Endothelial cell of umbilical vein (primary cell): ENCODE data around the gene NAP1L4. TPM values are rescaled to one million over a fixed set of nuclear protein-coding genes. Genes with fewer than 3 reads are reported as not detected.

Experiments used
- BruUV-seq: library from RNA; stranded (reverse); fragments of 400-500 nt; replicated peaks from 2 replicates; lab custom pipeline; 2021; lab: Mats Ljungman, UMichigan
- CTCF ChIA-PET: fragments of 300-600, 350-600 bp; sonication (Branson Sonifier 250); formaldehyde crosslinking; loops from one replicate; lab custom pipeline; 2021; ENCODE audit warnings: antibody characterized with exemption, inconsistent platforms; lab: Charles Lee
- POLR2A ChIA-PET: fragments of 300-600, 350-600 bp; sonication (Branson Sonifier 250); formaldehyde crosslinking; loops from one replicate; lab custom pipeline; 2021; ENCODE audit warnings: antibody characterized with exemption, inconsistent platforms; lab: Charles Lee
- DNase-seq: peaks from one replicate; pipeline ENCODE4 v3.0.0-alpha.2; 2011; ENCODE audit warnings: low read depth, low spot score
- FAIRE-seq: peaks from 2 replicates; lab custom pipeline; 2011; peaks lifted over from hg19 to GRCh38; lab: Jason Lieb, UNC
- H2AFZ ChIP-seq: 2 replicates; pipeline ENCODE4 v1.6.0; 2012; ENCODE audit warnings: low read depth, low read length, control low read depth, inconsistent platforms
- H3K27ac ChIP-seq: 2 replicates; pipeline ENCODE4 v1.5.1; 2011; ENCODE audit warnings: low read depth, mild to moderate bottlenecking, control low read depth, low read length, moderate library complexity; ENCODE audit not compliant: insufficient read depth
- H3K27me3 ChIP-seq, 2 experiments: 2 replicates each; pipeline versions ENCODE4 v1.6.0 to v1.6.1; 2011; ENCODE audit warnings: low read length in 2 of 2, mixed read lengths in 1 of 2; ENCODE audit not compliant: control insufficient read depth in 2 of 2, insufficient read depth in 2 of 2
- H3K36me3 ChIP-seq, 2 experiments: 2 replicates in 1 of 2; 3 replicates in 1 of 2; pipeline ENCODE4 v1.5.1; 2011; ENCODE audit warnings: low read length in 2 of 2, mild to moderate bottlenecking in 1 of 2, moderate library complexity in 1 of 2; ENCODE audit not compliant: control insufficient read depth in 2 of 2, insufficient read depth in 2 of 2; ENCODE audit errors: extremely low read depth in 1 of 2
- H3K4me1 ChIP-seq: 3 replicates; pipeline ENCODE4 v1.5.1; 2011; ENCODE audit warnings: mild to moderate bottlenecking, low read length; ENCODE audit not compliant: control insufficient read depth, insufficient read depth; ENCODE audit errors: extremely low read depth
- H3K4me2 ChIP-seq: 2 replicates; pipeline ENCODE4 v1.6.1; 2011; ENCODE audit warnings: low read length, control low read depth, mixed read lengths; ENCODE audit not compliant: insufficient read depth
- H3K4me3 ChIP-seq, 3 experiments: fragments of 200-600 bp in 1 of 3; sonication (generic), shearing (Covaris generic) in 1 of 3; replicated peaks in 1 of 3; 2 replicates each; pipeline ENCODE4 v1.5.1; 2011 to 2016; ENCODE audit warnings: control low read depth in 3 of 3, low read length in 3 of 3, mild to moderate bottlenecking in 2 of 3, inconsistent platforms in 1 of 3, low read depth in 1 of 3, moderate library complexity in 1 of 3; ENCODE audit not compliant: insufficient read depth in 1 of 3
- H3K79me2 ChIP-seq: 2 replicates; pipeline ENCODE4 v1.6.0; 2012; ENCODE audit warnings: low read length, inconsistent platforms; ENCODE audit not compliant: control insufficient read depth, insufficient read depth
- H3K9ac ChIP-seq: replicated peaks from 2 replicates; pipeline ENCODE3; 2011; ENCODE audit warnings: low read length, control low read depth; ENCODE audit not compliant: insufficient read depth; ENCODE audit errors: extremely low read depth
- H3K9me1 ChIP-seq: replicated peaks from 3 replicates; pipeline ENCODE4 v1.6.0; 2011; ENCODE audit warnings: mild to moderate bottlenecking, low read length; ENCODE audit not compliant: control insufficient read depth, insufficient read depth; ENCODE audit errors: extremely low read depth
- H3K9me3 ChIP-seq: replicated peaks from 2 replicates; pipeline ENCODE4 v1.5.1; 2012; ENCODE audit warnings: low read length, inconsistent platforms; ENCODE audit not compliant: control insufficient read depth, insufficient read depth
- H4K20me1 ChIP-seq: replicated peaks from 2 replicates; pipeline ENCODE3; 2011; ENCODE audit warnings: mild to moderate bottlenecking, low read length; ENCODE audit not compliant: control insufficient read depth, insufficient read depth; ENCODE audit errors: extremely low read depth
- EZH2 ChIP-seq: IDR thresholded peaks from 2 replicates; pipeline ENCODE4 v1.6.1; 2012; ENCODE audit warnings: borderline replicate concordance, low read depth, mild to moderate bottlenecking, moderate library complexity, low read length, inconsistent platforms; ENCODE audit not compliant: severe bottlenecking
- FOS ChIP-seq: IDR thresholded peaks from 2 replicates; pipeline ENCODE4 v1.6.1; 2011; ENCODE audit warnings: mild to moderate bottlenecking, low read length, moderate library complexity, borderline replicate concordance; ENCODE audit not compliant: insufficient read depth
- GATA2 ChIP-seq: IDR thresholded peaks from 2 replicates; pipeline ENCODE4 v1.7.0; 2011; ENCODE audit warnings: low read depth, mild to moderate bottlenecking, moderate library complexity, mixed read lengths, low read length; ENCODE audit not compliant: insufficient read length, insufficient read depth
- JUN ChIP-seq: IDR thresholded peaks from 2 replicates; pipeline ENCODE4 v1.6.1; 2011; ENCODE audit warnings: borderline replicate concordance, low read depth; ENCODE audit not compliant: insufficient read length, insufficient read depth
- MYC ChIP-seq: IDR thresholded peaks from one replicate; pipeline ENCODE4 v1.6.1; 2011; ENCODE audit warnings: mild to moderate bottlenecking, low read depth, low read length
- POLR2A ChIP-seq: IDR thresholded peaks from 2 replicates; pipeline ENCODE4 v1.6.1; 2012; ENCODE audit warnings: low read depth, mild to moderate bottlenecking, control low read depth, low read length
- POLR2AphosphoS5 ChIP-seq: IDR thresholded peaks from 2 replicates; pipeline ENCODE4 v1.6.1; 2012; ENCODE audit warnings: low read depth, mild to moderate bottlenecking, control low read depth, low read length, moderate library complexity; ENCODE audit not compliant: insufficient read depth
- dilution Hi-C: fragments of 300-500 bp; cut with MboI; formaldehyde crosslinking; loops from one replicate; pipeline ENCODE4 v1.15.0; 2019; ENCODE audit warnings: low sequenced_read_pairs; ENCODE audit not compliant: extremely low pct_ligation_motif_present
- intact Hi-C: fragments of 100-400 bp; cut with micrococcal nuclease; formaldehyde crosslinking; loops from one replicate; pipeline ENCODE4 v1.10.0; 2022
- polyA plus RNA-seq, 4 experiments: library from polyadenylated mRNA; depleted of rRNA in 3 of 4; stranded (reverse) in 3 of 4; unstranded in 1 of 4; fragments of >200 nt; gene quantifications; 2 replicates each; pipeline versions ENCODE4 v1.2.1 to v1.2.3, GENCODE V29; 2011 to 2012; ENCODE audit warnings: missing spikeins in 1 of 4
- total RNA-seq: library from RNA; stranded (reverse); gene quantifications from 2 replicates; pipeline ENCODE4 v1.2.3, GENCODE V29; 2021
- TF ChIP-seq, protein P1 (sequence below), 2 donors: IDR thresholded peaks; 1 replicate in 1 of 2; 2 replicates in 1 of 2; pipeline ENCODE4 v1.5.1; 2011; ENCODE audit warnings: low read length in 2 of 2, mild to moderate bottlenecking in 2 of 2, moderate library complexity in 2 of 2, control low read depth in 1 of 2, inconsistent platforms in 1 of 2, low read depth in 1 of 2; ENCODE audit not compliant: insufficient read depth in 1 of 2; ENCODE audit errors: extremely low read depth in 1 of 2
- TF ChIP-seq, protein P2 (sequence below): IDR thresholded peaks from 2 replicates; pipeline ENCODE4 v1.6.1; 2011; ENCODE audit not compliant: insufficient read depth, insufficient read length

The NAP1L4 gene
- total and polyA plus RNA-seq, 2 donors (not counting 3 experiments of a cell fraction or from before 2014, with no cell fraction given) = 100.0 to 177 TPM

GRCh38 chr11:3026803-3027202 lies 34.7 kb upstream of the NAP1L4 start:
- DNase-seq = no peak
- H3K4me3 ChIP-seq = no peak overlapping the region
- no peak overlapping the region for H3K9ac ChIP-seq
- no peak for FAIRE-seq
- H3K9me1 ChIP-seq = no peaks in the 10 kb centered on the region
- H3K4me1 ChIP-seq = peaks cover 6% of the 10 kb centered on the region
- no peaks in the 10 kb centered on the region for H4K20me1 ChIP-seq
- peaks cover 2% of the 10 kb centered on the region for H3K79me2 ChIP-seq
- dilution Hi-C loops = no loop called here
- H2AFZ ChIP-seq = no peak overlapping the region
- H3K4me2 ChIP-seq = no peak overlapping the region
- peaks cover 3 to 28% of the 10 kb centered on the region in 2 experiments for H3K36me3 ChIP-seq
- CTCF ChIA-PET = interaction anchor here (1.4 kb wide), 1 partner anchor 65 kb away, joined by 3 read pairs; no protein-coding TSS in a partner anchor
- no peaks in the 10 kb centered on the region for H3K9me3 ChIP-seq
- H3K27me3 ChIP-seq = no peaks in the 10 kb centered on the region
- intact Hi-C loops = no loop called here
- TF ChIP-seq MYC (no peak), EZH2 (no peak), POLR2AphosphoS5 (no peak), GATA2 (no peak), POLR2A (no peak), JUN (no peak), FOS (no peak)
- TF ChIP-seq, protein P1, sequence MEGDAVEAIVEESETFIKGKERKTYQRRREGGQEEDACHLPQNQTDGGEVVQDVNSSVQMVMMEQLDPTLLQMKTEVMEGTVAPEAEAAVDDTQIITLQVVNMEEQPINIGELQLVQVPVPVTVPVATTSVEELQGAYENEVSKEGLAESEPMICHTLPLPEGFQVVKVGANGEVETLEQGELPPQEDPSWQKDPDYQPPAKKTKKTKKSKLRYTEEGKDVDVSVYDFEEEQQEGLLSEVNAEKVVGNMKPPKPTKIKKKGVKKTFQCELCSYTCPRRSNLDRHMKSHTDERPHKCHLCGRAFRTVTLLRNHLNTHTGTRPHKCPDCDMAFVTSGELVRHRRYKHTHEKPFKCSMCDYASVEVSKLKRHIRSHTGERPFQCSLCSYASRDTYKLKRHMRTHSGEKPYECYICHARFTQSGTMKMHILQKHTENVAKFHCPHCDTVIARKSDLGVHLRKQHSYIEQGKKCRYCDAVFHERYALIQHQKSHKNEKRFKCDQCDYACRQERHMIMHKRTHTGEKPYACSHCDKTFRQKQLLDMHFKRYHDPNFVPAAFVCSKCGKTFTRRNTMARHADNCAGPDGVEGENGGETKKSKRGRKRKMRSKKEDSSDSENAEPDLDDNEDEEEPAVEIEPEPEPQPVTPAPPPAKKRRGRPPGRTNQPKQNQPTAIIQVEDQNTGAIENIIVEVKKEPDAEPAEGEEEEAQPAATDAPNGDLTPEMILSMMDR (IDR thresholded peaks at IDR 0.05; ENCODE audit: extremely low read depth in 1 of 2, insufficient read depth in 1 of 2, low read depth in 1 of 2, low read length in 2 of 2) = no peak
- TF ChIP-seq, protein P2, sequence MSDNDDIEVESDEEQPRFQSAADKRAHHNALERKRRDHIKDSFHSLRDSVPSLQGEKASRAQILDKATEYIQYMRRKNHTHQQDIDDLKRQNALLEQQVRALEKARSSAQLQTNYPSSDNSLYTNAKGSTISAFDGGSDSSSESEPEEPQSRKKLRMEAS = no peak
- POLR2A ChIA-PET = interaction anchor here (1.1 kb wide), 1 partner anchor 98 kb away, joined by 3 read pairs; the partner anchor contains the start of gene PHLDA2
- no TSS peak for BruUV-seq
- H3K27ac ChIP-seq = no peak overlapping the region
